H1 (cell line): ENCODE measurements around the gene CLCA4. TPM values are rescaled to one million over a fixed set of nuclear protein-coding genes. Genes with fewer than 3 reads are reported as not detected.

Experiments
- CTCF ChIA-PET: fragments of 300-600 bp; sonication (Branson Sonifier 250); formaldehyde crosslinking; loops from one replicate; lab custom pipeline; 2021; ENCODE audit not compliant: partially characterized antibody; lab: Charles Lee
- POLR2A ChIA-PET: fragments of 300-600 bp; sonication (Branson Sonifier 250); formaldehyde crosslinking; loops from one replicate; lab custom pipeline; 2021; ENCODE audit warnings: inconsistent platforms; ENCODE audit not compliant: partially characterized antibody; lab: Charles Lee
- DNase-seq, 2 experiments: peaks; one replicate each; pipeline versions ENCODE4 v3.0.0 to v3.0.0-alpha.2; 2010 to 2022; ENCODE audit warnings: low spot score in 2 of 2, low read depth in 1 of 2, mixed read lengths in 1 of 2
- FAIRE-seq: peaks from 2 replicates; lab custom pipeline; 2011; peaks lifted over from hg19 to GRCh38; lab: Jason Lieb, UNC
- H2AFZ ChIP-seq: 2 replicates; pipeline ENCODE4 v1.8.1; 2012; ENCODE audit warnings: low read length, inconsistent platforms
- H2AK5ac ChIP-seq: 2 replicates; pipeline ENCODE4 v1.6.1; 2013; ENCODE audit warnings: low read depth, low read length
- H2BK120ac ChIP-seq: replicated peaks from 2 replicates; pipeline ENCODE3; 2013; ENCODE audit warnings: low read depth, low read length, inconsistent platforms
- H2BK12ac ChIP-seq: 2 replicates; pipeline ENCODE4 v1.6.1; 2013; ENCODE audit warnings: low read depth, low read length
- H2BK15ac ChIP-seq: 2 replicates; pipeline ENCODE4 v1.6.1; 2013; ENCODE audit warnings: low read length
- H2BK20ac ChIP-seq: 2 replicates; pipeline ENCODE4 v1.6.1; 2013; ENCODE audit warnings: low read length
- H2BK5ac ChIP-seq: 2 replicates; pipeline ENCODE4 v1.6.1; 2013; ENCODE audit warnings: low read depth, low read length
- H3K14ac ChIP-seq: 2 replicates; pipeline ENCODE4 v1.6.1; 2013; ENCODE audit warnings: inconsistent platforms; ENCODE audit not compliant: insufficient read length
- H3K18ac ChIP-seq: 2 replicates; pipeline ENCODE4 v1.6.1; 2013; ENCODE audit warnings: low read length; ENCODE audit errors: extremely low read depth
- H3K23ac ChIP-seq: 2 replicates; pipeline ENCODE4 v1.6.1; 2013; ENCODE audit warnings: inconsistent platforms; ENCODE audit not compliant: insufficient read length
- H3K23me2 ChIP-seq: 2 replicates; pipeline ENCODE4 v1.6.1; 2013; ENCODE audit warnings: low read depth, low read length
- H3K27ac ChIP-seq: 2 replicates; pipeline ENCODE4 v1.6.1; 2011; ENCODE audit warnings: low read depth, low read length, inconsistent platforms
- H3K27me3 ChIP-seq, 4 experiments: replicated peaks in 1 of 4; 1 replicate in 1 of 4; 2 replicates in 3 of 4; pipeline versions ENCODE4 v1.6.1 to v1.8.1; 2011 to 2013; ENCODE audit warnings: low read length in 3 of 4, mild to moderate bottlenecking in 3 of 4, inconsistent platforms in 2 of 4, mixed read lengths in 2 of 4, moderate library complexity in 1 of 4; ENCODE audit not compliant: control insufficient read depth in 3 of 4, insufficient read depth in 3 of 4; ENCODE audit errors: extremely low read depth in 1 of 4
- H3K36me3 ChIP-seq, 4 experiments: 2 replicates each; pipeline versions ENCODE4 v1.6.1 to v1.8.1; 2011 to 2013; ENCODE audit warnings: mild to moderate bottlenecking in 4 of 4, low read length in 3 of 4, moderate library complexity in 2 of 4, control low read depth in 1 of 4, inconsistent platforms in 1 of 4; ENCODE audit not compliant: insufficient read depth in 4 of 4, control insufficient read depth in 2 of 4
- H3K4ac ChIP-seq: replicated peaks from 2 replicates; pipeline ENCODE3; 2013; ENCODE audit warnings: low read length, low read depth, mixed read lengths, inconsistent platforms; ENCODE audit not compliant: insufficient read length
- H3K4me1 ChIP-seq, 4 experiments: replicated peaks in 1 of 4; 1 replicate in 1 of 4; 2 replicates in 3 of 4; pipeline versions ENCODE4 v1.6.1 to v1.8.1; 2011 to 2013; ENCODE audit warnings: low read length in 3 of 4, inconsistent platforms in 2 of 4, mixed read lengths in 1 of 4; ENCODE audit not compliant: insufficient read depth in 4 of 4, control insufficient read depth in 3 of 4
- H3K4me2 ChIP-seq, 2 experiments: 2 replicates each; pipeline versions ENCODE4 v1.6.1 to v1.8.1; 2011 to 2013; ENCODE audit warnings: low read depth in 2 of 2, low read length in 2 of 2, control low read depth in 1 of 2, inconsistent platforms in 1 of 2, mild to moderate bottlenecking in 1 of 2; ENCODE audit not compliant: insufficient read depth in 1 of 2
- H3K4me3 ChIP-seq, 4 experiments: fragments of 200-600, 300-600 bp in 1 of 4; sonication (generic), shearing (Covaris generic), sonication (Bioruptor Twin) in 1 of 4; 2 replicates each; pipeline versions ENCODE4 v1.5.1 to v1.8.1; 2011 to 2016; ENCODE audit warnings: low read length in 4 of 4, low read depth in 3 of 4, control low read depth in 2 of 4, inconsistent platforms in 2 of 4, mild to moderate bottlenecking in 2 of 4, mixed read lengths in 1 of 4, moderate library complexity in 1 of 4; ENCODE audit not compliant: insufficient read depth in 2 of 4; ENCODE audit errors: extremely low read depth in 1 of 4
- H3K56ac ChIP-seq: replicated peaks from 2 replicates; pipeline ENCODE3; 2013; ENCODE audit warnings: low read depth, mild to moderate bottlenecking, mixed read lengths, low read length, inconsistent platforms; ENCODE audit not compliant: insufficient read length
- H3K79me1 ChIP-seq: 2 replicates; pipeline ENCODE4 v1.6.1; 2013; ENCODE audit warnings: low read depth, low read length, control low read depth
- H3K79me2 ChIP-seq, 2 experiments: 2 replicates each; pipeline versions ENCODE4 v1.6.1 to v1.8.1; 2012 to 2013; ENCODE audit warnings: low read length in 2 of 2, mild to moderate bottlenecking in 2 of 2, inconsistent platforms in 1 of 2; ENCODE audit not compliant: insufficient read depth in 2 of 2, control insufficient read depth in 1 of 2
- H3K9ac ChIP-seq, 4 experiments: replicated peaks in 1 of 4; 1 replicate in 1 of 4; 2 replicates in 3 of 4; pipeline versions ENCODE4 v1.6.1 to v1.8.1; 2011 to 2013; ENCODE audit warnings: low read depth in 3 of 4, low read length in 3 of 4, control low read depth in 2 of 4, mild to moderate bottlenecking in 2 of 4, moderate library complexity in 2 of 4, inconsistent platforms in 1 of 4; ENCODE audit errors: extremely low read depth in 1 of 4
- H3K9me3 ChIP-seq, 2 experiments: 2 replicates each; pipeline versions ENCODE4 v1.6.1 to v1.8.1; 2012 to 2013; ENCODE audit warnings: mild to moderate bottlenecking in 2 of 2, moderate library complexity in 2 of 2, control low read depth in 1 of 2, inconsistent platforms in 1 of 2, low read depth in 1 of 2, low read length in 1 of 2, mixed read lengths in 1 of 2; ENCODE audit not compliant: insufficient read depth in 2 of 2
- H4K20me1 ChIP-seq, 2 experiments: replicated peaks in 1 of 2; 2 replicates each; pipeline versions ENCODE3 to v1.8.1; 2011 to 2013; ENCODE audit warnings: inconsistent platforms in 2 of 2, low read length in 2 of 2, mild to moderate bottlenecking in 1 of 2; ENCODE audit not compliant: insufficient read depth in 2 of 2, control insufficient read depth in 1 of 2
- H4K5ac ChIP-seq: 2 replicates; pipeline ENCODE4 v1.6.1; 2013; ENCODE audit warnings: low read length, low read depth, mixed read lengths, inconsistent platforms; ENCODE audit not compliant: insufficient read length
- H4K8ac ChIP-seq: 2 replicates; pipeline ENCODE4 v1.8.0; 2013; ENCODE audit warnings: mild to moderate bottlenecking, moderate library complexity, low read length, inconsistent platforms; ENCODE audit not compliant: insufficient read depth; ENCODE audit errors: extremely low read depth
- H4K91ac ChIP-seq: replicated peaks from 2 replicates; pipeline ENCODE3; 2013; ENCODE audit warnings: low read length, mixed read lengths, inconsistent platforms; ENCODE audit not compliant: insufficient read length
- CBX8 ChIP-seq: fragments of 300-800, 300-1000 bp; sonication (generic); IDR thresholded peaks from 2 replicates; pipeline ENCODE4 v1.7.1; 2016; ENCODE audit warnings: low read depth, low read length, borderline replicate concordance
- HDAC2 ChIP-seq, 2 experiments: fragments of 300-600 bp in 1 of 2; sonication (generic) in 1 of 2; IDR thresholded peaks; 2 replicates each; pipeline ENCODE4 v1.6.1; 2011 to 2012; ENCODE audit warnings: low read depth in 2 of 2, low read length in 2 of 2, mild to moderate bottlenecking in 2 of 2, moderate library complexity in 2 of 2, borderline replicate concordance in 1 of 2, inconsistent platforms in 1 of 2
- KDM4A ChIP-seq: IDR thresholded peaks from one replicate; pipeline ENCODE4 v1.7.1; 2012; ENCODE audit warnings: low read depth, mild to moderate bottlenecking, moderate library complexity, low read length, inconsistent platforms; ENCODE audit not compliant: severe bottlenecking
- SIN3A ChIP-seq, 2 experiments: IDR thresholded peaks in 1 of 2; conservative IDR thresholded peaks in 1 of 2; 2 replicates each; pipeline ENCODE4 v1.6.1; 2011 to 2012; ENCODE audit warnings: low read length in 2 of 2, improper control_type of control experiment in 1 of 2, low read depth in 1 of 2, mild to moderate bottlenecking in 1 of 2
- TCF12 ChIP-seq: IDR thresholded peaks from 2 replicates; pipeline ENCODE4 v1.6.1; 2011; ENCODE audit warnings: low read depth, mild to moderate bottlenecking, low read length
- ZNF274 ChIP-seq: IDR thresholded peaks from 2 replicates; pipeline ENCODE4 v1.7.0; 2012; ENCODE audit warnings: low read length, borderline replicate concordance; ENCODE audit errors: extremely low read depth
- WGBS, 2 experiments: shearing (Covaris generic) in 1 of 2; methylation state at CpG; one replicate each; pipeline versions ENCODE4 v1.1.6 to v1.1.7; 2013 to 2015; ENCODE audit warnings: low lambda C conversion rate in 2 of 2, mixed read lengths in 2 of 2, inconsistent platforms in 1 of 2, low coverage in 1 of 2, missing lambda C conversion rate in 1 of 2; ENCODE audit not compliant: insufficient replicate concordance in 2 of 2, insufficient coverage in 1 of 2, insufficient read length in 1 of 2; ENCODE audit errors: extremely low coverage in 1 of 2, missing lambda C conversion rate in 1 of 2; 5-methylcytosine and 5-hydroxymethylcytosine counted together
- polyA plus RNA-seq, 7 experiments: library from polyadenylated mRNA; depleted of rRNA in 3 of 7; stranded (reverse) in 5 of 7; unstranded in 2 of 7; fragments of >200 nt in 5 of 7; fragments of 200-250 nt in 2 of 7; gene quantifications; 1 replicate in 5 of 7; 2 replicates in 1 of 7; 4 replicates in 1 of 7; pipeline versions ENCODE4 v1.2.1 to v1.2.3, GENCODE V29; 2011 to 2013; ENCODE audit warnings: missing spikeins in 2 of 7, mixed read lengths in 2 of 7
- total RNA-seq: library from RNA; stranded (reverse); fragmentation: NEBNext Ultra II Directional; extraction: Animal tissue kit (Norgen Biotek cat#: 25700); gene quantifications from 2 replicates; pipeline ENCODE4 v1.2.1, GENCODE V29; 2021

Gene CLCA4
- total and polyA plus RNA-seq, 2 of the 8 experiments (the other 6 are each of a cell fraction or from before 2014, with no cell fraction given) = not detected

GRCh38 chr1:86516335-86516734, 30.5 kb upstream of the CLCA4 start:
- H3K4me2 ChIP-seq = no peak overlapping the region
- H3K4ac ChIP-seq = no peak overlapping the region
- no peaks in the 10 kb centered on the region for H3K27me3 ChIP-seq
- no peak overlapping the region for H4K5ac ChIP-seq
- no peak overlapping the region for H3K23ac ChIP-seq
- H3K4me3 ChIP-seq = no peak overlapping the region
- H2BK5ac ChIP-seq = no peak overlapping the region
- no peaks in the 10 kb centered on the region for H3K36me3 ChIP-seq
- H3K27ac ChIP-seq = no peak overlapping the region
- H3K56ac ChIP-seq = no peak overlapping the region
- no peak overlapping the region for H3K18ac ChIP-seq
- H4K8ac ChIP-seq = no peak overlapping the region
- H4K20me1 ChIP-seq = no peaks in the 10 kb centered on the region
- no peak overlapping the region for H2BK12ac ChIP-seq
- no peak overlapping the region for H4K91ac ChIP-seq
- no peak overlapping the region for H3K14ac ChIP-seq
- H2BK20ac ChIP-seq = no peak overlapping the region
- 94% methylated on average over 1 of the region's 1 CpG; no CpG with 5 or more reads in 1 of the 2 experiments for WGBS, 2 experiments
- no peaks in the 10 kb centered on the region for H3K79me1 ChIP-seq
- DNase-seq (no peak), FAIRE-seq (no peak)
- ChIA-PET CTCF (interaction anchor here (0.8 to 5.3 kb wide), 9 partner anchors 10 to 188 kb away, joined by 3 to 31 read pairs (median 5); partner anchors contain the start of gene SH3GLB1), POLR2A (no interaction called here)
- H3K23me2 ChIP-seq = no peaks in the 10 kb centered on the region
- H2BK120ac ChIP-seq = no peak overlapping the region
- H3K79me2 ChIP-seq = no peaks in the 10 kb centered on the region
- H3K9me3 ChIP-seq = no peaks in the 10 kb centered on the region
- no peak overlapping the region for H2AK5ac ChIP-seq
- no peaks in the 10 kb centered on the region for H3K4me1 ChIP-seq
- TF ChIP-seq ZNF274 (no peak), TCF12 (no peak), HDAC2 (IDR thresholded peaks at IDR 0.05; ENCODE audit: borderline replicate concordance in 1 of 2, low read depth in 2 of 2, low read length in 2 of 2) (no peak), KDM4A (no peak), CBX8 (no peak), SIN3A (conservative IDR thresholded peaks at IDR 0.05 in 1 of 2, IDR thresholded peaks at IDR 0.05 in 1 of 2; ENCODE audit: low read depth in 1 of 2, low read length in 2 of 2) (no peak)
- H2BK15ac ChIP-seq = no peak overlapping the region
- H3K9ac ChIP-seq = no peak overlapping the region
- no peak overlapping the region for H2AFZ ChIP-seq
